HFF-Myc (cell line): ENCODE data around the gene TFAP2A.

Experiments used
- DNase-seq: peaks from one replicate; pipeline ENCODE4 v3.0.0-alpha.2; 2011; ENCODE audit warnings: low read depth; ENCODE audit errors: extremely low read depth
- H3K4me3 ChIP-seq: replicated peaks from 2 replicates; pipeline ENCODE4 v1.5.1; 2011; ENCODE audit warnings: low read depth, mild to moderate bottlenecking, control low read depth, low read length
- TF ChIP-seq, protein P1 (sequence below): IDR thresholded peaks from 2 replicates; pipeline ENCODE4 v1.5.1; 2012; ENCODE audit warnings: mild to moderate bottlenecking, low read depth, low read length, control low read depth; ENCODE audit errors: missing control alignments

Gene TFAP2A

DNA sequence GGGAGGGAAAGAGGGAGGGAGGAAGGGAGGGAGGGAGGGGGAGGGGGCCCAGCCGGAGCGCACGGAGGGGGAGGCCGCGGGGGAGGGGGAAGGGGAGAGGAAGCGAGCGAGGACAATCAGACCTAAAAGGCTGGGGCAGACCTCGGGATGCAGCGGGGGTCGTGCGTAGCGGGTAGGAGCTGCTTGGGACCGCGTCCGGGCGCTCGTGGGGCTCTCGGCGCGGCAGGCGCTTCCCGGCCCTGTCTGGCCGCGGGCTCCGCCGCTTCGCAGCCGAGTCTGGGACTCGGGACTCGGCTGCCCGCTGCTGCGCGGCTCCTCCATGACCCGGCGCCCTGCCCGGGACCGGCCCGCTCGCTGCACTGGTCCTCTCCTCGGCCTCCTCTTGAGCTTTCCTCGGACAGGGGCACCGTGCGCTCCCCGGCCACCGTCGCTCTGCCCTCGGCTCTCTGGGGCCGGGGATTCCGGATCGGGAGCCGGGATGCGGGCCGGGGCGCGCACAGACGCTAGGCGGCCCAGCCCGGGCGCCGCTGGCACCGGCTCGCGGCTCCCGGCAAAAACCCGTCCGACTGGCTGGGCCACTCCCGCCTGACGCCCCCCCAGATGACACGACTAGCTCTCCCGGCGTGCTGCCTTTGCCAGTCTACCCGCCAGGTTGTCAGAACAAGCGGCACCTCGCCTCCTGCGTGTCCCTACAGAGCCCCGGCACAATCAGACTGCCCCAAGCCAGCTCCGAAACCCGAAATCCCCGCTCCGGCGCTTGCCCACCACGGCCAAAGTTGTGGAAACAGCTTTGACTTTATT lies 2.2 kb downstream of the TFAP2A start:
- peak overlapping the region; percentile 83 for H3K4me3 ChIP-seq
- TF ChIP-seq, protein P1, sequence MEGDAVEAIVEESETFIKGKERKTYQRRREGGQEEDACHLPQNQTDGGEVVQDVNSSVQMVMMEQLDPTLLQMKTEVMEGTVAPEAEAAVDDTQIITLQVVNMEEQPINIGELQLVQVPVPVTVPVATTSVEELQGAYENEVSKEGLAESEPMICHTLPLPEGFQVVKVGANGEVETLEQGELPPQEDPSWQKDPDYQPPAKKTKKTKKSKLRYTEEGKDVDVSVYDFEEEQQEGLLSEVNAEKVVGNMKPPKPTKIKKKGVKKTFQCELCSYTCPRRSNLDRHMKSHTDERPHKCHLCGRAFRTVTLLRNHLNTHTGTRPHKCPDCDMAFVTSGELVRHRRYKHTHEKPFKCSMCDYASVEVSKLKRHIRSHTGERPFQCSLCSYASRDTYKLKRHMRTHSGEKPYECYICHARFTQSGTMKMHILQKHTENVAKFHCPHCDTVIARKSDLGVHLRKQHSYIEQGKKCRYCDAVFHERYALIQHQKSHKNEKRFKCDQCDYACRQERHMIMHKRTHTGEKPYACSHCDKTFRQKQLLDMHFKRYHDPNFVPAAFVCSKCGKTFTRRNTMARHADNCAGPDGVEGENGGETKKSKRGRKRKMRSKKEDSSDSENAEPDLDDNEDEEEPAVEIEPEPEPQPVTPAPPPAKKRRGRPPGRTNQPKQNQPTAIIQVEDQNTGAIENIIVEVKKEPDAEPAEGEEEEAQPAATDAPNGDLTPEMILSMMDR, result no peak
- no peak for DNase-seq

DNA sequence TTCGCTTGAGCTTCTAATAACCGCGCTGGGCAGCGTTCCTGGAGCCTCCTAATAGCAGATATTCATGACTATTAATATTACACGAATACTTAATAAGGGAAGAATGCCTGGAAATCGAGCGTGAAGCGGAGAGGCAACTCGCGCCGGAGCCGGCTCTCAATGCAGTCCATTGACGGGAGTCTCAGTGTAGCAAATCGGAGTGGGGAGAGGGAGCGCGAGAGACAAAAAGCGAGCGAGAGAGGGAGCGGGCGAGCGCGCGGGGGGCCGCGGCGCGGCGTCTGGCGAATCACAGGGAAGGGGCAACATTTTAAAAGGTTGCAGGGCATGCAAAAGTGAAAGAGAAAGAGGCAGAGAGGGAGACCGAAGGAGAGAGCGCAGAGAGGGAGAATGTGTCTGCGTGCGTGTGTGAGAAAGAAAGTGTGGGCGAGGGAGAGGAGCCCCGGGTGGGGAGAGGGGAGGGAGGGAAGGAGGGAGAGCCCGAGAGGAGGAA lies 2.9 kb downstream of the TFAP2A start:
- DNase-seq, result peak; percentile 91
- TF ChIP-seq, protein P1, result no peak
- H3K4me3 ChIP-seq, result peak overlapping the region; percentile 83

DNA sequence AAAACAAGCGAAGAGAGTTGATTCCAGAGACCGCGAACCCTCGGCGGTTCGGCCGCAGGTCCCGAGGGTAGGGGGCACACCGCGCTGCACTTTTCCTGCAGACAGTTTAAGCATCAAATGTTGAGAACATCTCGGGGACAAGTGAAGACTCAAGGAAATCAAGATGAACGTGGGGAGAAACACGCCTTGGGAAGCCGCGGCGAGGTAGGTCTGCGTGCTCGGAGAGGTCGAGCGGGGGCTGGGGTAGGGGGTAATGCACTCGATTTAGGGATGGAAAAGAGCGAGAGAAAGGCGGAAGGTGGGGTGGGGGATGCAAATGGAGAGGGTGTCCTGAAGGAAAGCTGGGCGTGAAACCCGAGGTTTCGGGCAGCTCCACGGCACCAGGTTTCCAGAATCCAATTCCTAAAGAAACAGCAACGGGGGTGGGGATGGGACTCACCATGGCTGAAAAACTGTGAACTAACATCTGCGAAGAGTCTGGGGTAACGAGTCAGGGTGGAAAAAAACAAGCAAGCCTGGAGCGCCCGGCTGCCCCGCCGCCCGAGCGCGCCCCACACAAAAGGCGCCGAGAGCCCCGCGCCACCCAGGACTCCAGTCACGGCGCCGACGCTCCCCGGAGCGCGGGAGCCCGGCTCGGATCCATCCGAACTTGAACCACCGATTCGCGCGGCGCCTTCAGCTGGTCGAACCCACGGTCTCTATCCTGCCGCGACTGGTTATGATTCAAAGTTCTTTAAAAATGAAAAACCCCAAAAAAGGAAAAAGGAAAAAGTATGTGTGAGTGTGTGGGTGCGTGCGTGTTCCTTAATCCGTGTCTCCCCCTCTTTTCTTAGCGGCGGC lies 3.5 kb downstream of the TFAP2A start:
- peak overlapping the region; percentile 83 for H3K4me3 ChIP-seq
- DNase-seq, result no peak
- TF ChIP-seq, protein P1, result no peak

DNA sequence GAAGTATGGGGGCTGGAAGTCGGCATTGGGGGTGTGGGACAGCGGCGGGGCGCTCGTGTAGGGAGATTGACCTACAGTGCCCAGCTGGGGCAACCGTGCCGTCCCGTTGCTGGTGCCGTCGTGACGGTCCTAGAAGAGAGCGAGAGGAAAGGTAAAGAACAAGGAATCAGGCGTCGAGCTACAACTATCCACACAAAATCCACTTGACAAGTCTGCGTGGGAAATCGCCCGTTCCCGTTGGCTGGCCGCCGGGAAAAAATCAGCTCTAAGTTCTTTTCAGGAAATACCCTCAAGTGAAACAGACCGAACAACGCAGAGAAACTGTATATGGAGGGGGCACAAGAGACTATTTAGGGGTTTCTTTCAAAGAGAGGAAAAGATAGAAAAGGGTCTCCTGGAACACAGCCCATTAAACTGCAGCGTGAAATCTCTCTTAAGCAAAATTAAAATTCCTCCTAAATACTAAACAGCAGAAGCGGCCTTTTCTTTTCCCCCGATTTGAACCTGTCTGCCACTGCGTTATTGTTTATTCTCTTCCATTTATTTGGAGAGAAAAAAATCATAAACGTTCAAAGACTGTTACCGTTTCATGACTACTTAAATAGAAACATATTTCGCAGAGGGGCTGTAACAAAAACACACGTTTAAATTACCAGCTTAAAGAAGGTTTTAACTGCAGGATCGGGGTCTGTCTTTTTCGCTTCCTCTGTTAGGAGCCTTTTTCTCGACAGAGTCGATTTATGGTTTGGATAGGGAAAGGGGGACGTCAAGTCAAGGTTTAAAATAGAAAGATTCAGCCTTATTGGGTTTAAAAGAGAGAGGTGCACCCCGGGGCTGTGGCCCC lies 4.4 kb downstream of the TFAP2A start:
- DNase-seq, result no peak
- H3K4me3 ChIP-seq, result peak overlapping the region; percentile 83
- TF ChIP-seq, protein P1, result no peak

- peak overlapping the region; percentile 83 for H3K4me3 ChIP-seq
- no peak for DNase-seq
- TF ChIP-seq, protein P1, result no peak
These were observed 5.1 kb downstream of the TFAP2A start for GRCh38 chr6:10409731-10410206.

DNA sequence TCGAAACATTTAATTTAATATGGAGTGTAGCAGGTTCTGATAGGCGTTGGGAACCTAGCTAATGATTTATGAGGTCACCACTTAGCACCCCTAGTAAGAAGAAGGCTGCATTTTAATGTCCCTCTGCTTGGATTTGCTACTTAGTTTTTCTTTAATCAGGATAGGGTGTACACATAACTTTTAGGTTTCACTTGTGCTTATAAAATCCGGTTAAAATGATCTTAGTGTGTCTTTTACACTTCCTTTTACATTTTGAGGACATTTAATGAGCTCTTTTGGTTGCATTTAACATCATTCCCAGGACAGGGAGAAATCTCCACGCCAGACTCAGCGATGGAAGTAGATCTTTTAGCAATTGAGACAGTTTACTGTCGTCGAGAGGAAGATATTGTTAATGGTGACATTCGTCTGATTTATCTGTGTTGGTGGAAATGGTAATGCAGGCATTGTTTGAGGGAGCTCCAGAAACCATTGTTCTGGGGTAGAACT lies 5.6 kb downstream of the TFAP2A start:
- H3K4me3 ChIP-seq, result peak overlapping the region; percentile 83
- TF ChIP-seq, protein P1, result no peak
- DNase-seq, result no peak
